GM12892 (cell line): ENCODE data around the gene LINC01488.

Experiments used
- POLR2A ChIP-seq: IDR thresholded peaks from 2 replicates; pipeline ENCODE4 v1.6.1; 2011; ENCODE audit warnings: low read depth, low read length, control low read depth
- POLR2AphosphoS5 ChIP-seq: IDR thresholded peaks from 2 replicates; pipeline ENCODE4 v1.6.1; 2011; ENCODE audit warnings: low read depth, low read length, control low read depth
- TAF1 ChIP-seq: IDR thresholded peaks from 2 replicates; pipeline ENCODE4 v1.6.1; 2011; ENCODE audit warnings: low read depth, mild to moderate bottlenecking, control low read depth, low read length, borderline replicate concordance

DNA sequence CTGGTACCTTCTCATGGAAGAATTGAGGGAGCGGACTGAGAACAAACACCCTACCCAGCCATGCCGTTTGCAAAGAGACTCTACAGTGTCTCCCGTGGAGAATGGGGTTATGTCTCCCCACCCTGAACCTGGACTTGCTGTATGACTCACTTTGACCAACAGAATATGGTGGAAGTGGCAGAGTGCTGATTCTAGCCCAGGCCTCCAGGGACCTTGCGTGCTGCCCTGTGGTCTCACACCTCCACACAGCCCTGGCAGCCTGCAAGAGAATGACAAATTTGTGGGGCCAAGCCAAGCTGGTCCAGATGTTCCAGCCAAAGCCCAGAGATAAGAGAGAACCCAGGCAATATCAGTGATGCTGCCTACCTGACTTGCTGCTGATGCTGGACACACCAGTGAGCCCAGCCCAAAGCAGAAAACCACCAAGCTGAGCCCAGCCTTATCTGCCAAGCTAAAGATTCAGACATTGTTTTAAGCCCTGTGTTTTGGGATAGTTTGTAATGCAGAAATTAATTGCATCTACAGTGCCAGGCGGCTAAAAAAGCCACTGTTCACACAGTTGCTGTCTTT, 8.1 kb upstream of the LINC01488 start:
- TF ChIP-seq POLR2AphosphoS5 (no peak), POLR2A (no peak), TAF1 (no peak)
